ENCODE measurements around the gene STK31.
A peak's percentile ranks its signal among the peaks of the same experiment; 100 is the strongest.
"Not testable (repeated sequence)": the region's sequence is repeated elsewhere in the genome, so short reads cannot be mapped to it uniquely, and the experiment has no call there.

The STK31 gene

DNA sequence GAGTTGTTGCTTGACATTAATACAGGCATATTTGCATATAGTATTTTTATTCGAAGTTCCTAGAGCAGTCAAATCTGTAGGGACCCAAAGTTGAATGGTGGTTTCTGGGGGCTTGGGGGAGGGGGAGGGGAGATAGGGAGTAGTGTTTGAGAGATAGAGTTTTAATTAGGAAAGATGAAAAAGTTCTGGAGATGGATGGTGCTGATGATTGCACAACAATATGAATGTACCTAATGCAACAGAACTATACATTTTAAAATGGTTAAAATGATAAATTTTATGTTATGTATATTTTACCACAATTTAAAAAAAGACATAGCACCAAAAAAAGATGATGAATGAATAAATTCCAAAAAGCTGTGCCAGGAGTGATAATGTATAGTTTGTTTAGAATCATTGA, 41.8 kb downstream of the STK31 start:
- Histone ChIP-seq H3K36me3 (ENCODE audit: low read depth) (no peaks in the 10 kb centered on the region), H3K27me3 (ENCODE audit: insufficient read depth, poor library complexity, severe bottlenecking) (peaks cover 9% of the 10 kb centered on the region), H3K4me1 (ENCODE audit: insufficient read depth, poor library complexity, severe bottlenecking) (no peaks in the 10 kb centered on the region), H3K4me3 (ENCODE audit: severe bottlenecking) (no peak overlapping the region), H3K9me3 (ENCODE audit: severe bottlenecking) (no peaks in the 10 kb centered on the region), H3K27ac (ENCODE audit: poor library complexity, severe bottlenecking) (no peak overlapping the region)
- no peak for ATAC-seq (ENCODE audit: low read depth)
- DNase-seq (ENCODE audit: low spot score) = no peak
- TF ChIP-seq, protein P1, sequence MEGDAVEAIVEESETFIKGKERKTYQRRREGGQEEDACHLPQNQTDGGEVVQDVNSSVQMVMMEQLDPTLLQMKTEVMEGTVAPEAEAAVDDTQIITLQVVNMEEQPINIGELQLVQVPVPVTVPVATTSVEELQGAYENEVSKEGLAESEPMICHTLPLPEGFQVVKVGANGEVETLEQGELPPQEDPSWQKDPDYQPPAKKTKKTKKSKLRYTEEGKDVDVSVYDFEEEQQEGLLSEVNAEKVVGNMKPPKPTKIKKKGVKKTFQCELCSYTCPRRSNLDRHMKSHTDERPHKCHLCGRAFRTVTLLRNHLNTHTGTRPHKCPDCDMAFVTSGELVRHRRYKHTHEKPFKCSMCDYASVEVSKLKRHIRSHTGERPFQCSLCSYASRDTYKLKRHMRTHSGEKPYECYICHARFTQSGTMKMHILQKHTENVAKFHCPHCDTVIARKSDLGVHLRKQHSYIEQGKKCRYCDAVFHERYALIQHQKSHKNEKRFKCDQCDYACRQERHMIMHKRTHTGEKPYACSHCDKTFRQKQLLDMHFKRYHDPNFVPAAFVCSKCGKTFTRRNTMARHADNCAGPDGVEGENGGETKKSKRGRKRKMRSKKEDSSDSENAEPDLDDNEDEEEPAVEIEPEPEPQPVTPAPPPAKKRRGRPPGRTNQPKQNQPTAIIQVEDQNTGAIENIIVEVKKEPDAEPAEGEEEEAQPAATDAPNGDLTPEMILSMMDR (IDR thresholded peaks at IDR 0.05; ENCODE audit: poor library complexity, severe bottlenecking) = no peak

DNA sequence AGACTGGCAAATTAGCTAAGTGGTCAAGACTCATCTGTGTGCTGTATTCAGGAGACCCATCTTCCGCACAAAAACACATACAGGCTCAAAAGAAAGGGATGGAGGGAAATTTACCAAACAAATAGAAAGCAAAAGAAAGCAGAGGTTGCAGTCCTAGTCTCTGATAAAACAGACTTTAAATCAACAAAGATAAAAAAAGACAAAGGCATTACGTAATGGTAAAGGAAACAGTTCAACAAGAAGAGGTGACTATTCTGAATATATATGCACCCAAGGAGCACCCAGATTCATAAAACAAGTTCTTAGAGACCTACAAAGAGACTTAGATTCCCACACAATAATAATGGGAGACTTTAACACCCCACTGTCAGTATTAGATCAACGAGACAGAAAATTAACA, 48.8 kb downstream of the STK31 start:
- not testable (repeated sequence) for H3K27me3 ChIP-seq (ENCODE audit: insufficient read depth, poor library complexity, severe bottlenecking); H3K27ac ChIP-seq (ENCODE audit: poor library complexity, severe bottlenecking); ATAC-seq (ENCODE audit: low read depth); H3K4me3 ChIP-seq (ENCODE audit: severe bottlenecking); H3K9me3 ChIP-seq (ENCODE audit: severe bottlenecking); H3K36me3 ChIP-seq (ENCODE audit: low read depth); DNase-seq (ENCODE audit: low spot score)
- peaks cover 17% of the 10 kb centered on the region for H3K4me1 ChIP-seq (ENCODE audit: insufficient read depth, poor library complexity, severe bottlenecking)

DNA sequence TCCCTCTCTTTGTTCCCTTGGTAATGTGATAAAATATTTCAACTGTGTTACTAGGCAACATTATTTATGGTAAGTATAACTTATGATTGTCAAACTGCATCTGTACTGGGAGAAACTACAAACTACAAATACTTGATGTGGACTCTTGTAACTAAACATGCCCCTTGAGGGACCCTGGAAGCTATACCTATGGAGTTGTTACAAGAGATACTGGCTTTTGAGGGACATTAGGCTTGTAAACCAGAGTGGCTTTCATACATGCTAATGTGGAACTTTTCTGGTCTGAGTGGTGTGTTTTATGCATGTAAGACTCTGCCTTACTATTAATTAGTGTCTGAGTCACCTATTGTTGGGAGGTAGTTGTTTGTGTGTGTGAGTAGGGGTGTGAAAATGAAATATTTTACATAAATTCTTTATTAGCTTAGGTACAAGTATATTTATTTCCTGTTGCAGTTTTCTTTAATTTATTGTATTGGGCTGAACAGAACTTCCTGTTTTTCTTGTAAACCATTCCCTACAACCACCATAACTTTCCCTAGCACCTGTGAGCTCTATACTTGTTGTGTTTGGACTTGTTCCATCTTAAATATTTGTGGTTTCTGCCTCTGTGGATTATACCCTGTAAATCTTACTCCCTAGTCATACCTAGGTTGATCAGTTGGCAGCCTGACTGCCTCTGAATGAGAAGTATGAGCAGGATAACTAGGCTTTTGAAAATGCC, 49.8 kb downstream of the STK31 start:
- Histone ChIP-seq H3K4me1 (ENCODE audit: insufficient read depth, poor library complexity, severe bottlenecking) (peaks cover 17% of the 10 kb centered on the region), H3K36me3 (ENCODE audit: low read depth) (no peaks in the 10 kb centered on the region), H3K9me3 (ENCODE audit: severe bottlenecking) (no peaks in the 10 kb centered on the region), H3K27ac (ENCODE audit: poor library complexity, severe bottlenecking) (peak overlapping the region; percentile 56), H3K27me3 (ENCODE audit: insufficient read depth, poor library complexity, severe bottlenecking) (no peaks in the 10 kb centered on the region), H3K4me3 (ENCODE audit: severe bottlenecking) (no peak overlapping the region)
- TF ChIP-seq, protein P1 (IDR thresholded peaks at IDR 0.05; ENCODE audit: poor library complexity, severe bottlenecking) = no peak
- DNase-seq (ENCODE audit: low spot score) (peak; percentile 68), ATAC-seq (ENCODE audit: low read depth) (peak; percentile 100)

- Histone ChIP-seq H3K9me3 (ENCODE audit: severe bottlenecking) (no peaks in the 10 kb centered on the region), H3K27me3 (ENCODE audit: insufficient read depth, poor library complexity, severe bottlenecking) (peaks cover 4% of the 10 kb centered on the region), H3K36me3 (ENCODE audit: low read depth) (no peaks in the 10 kb centered on the region), H3K27ac (ENCODE audit: poor library complexity, severe bottlenecking) (no peak overlapping the region), H3K4me1 (ENCODE audit: insufficient read depth, poor library complexity, severe bottlenecking) (peaks cover 1% of the 10 kb centered on the region), H3K4me3 (ENCODE audit: severe bottlenecking) (no peak overlapping the region)
- DNase-seq (ENCODE audit: low spot score) (no peak), ATAC-seq (ENCODE audit: low read depth) (no peak)
- TF ChIP-seq, protein P1 (IDR thresholded peaks at IDR 0.05; ENCODE audit: poor library complexity, severe bottlenecking) = no peak
These were observed 55.9 kb downstream of the STK31 start for GRCh38 chr7:23765943-23766342.

DNA sequence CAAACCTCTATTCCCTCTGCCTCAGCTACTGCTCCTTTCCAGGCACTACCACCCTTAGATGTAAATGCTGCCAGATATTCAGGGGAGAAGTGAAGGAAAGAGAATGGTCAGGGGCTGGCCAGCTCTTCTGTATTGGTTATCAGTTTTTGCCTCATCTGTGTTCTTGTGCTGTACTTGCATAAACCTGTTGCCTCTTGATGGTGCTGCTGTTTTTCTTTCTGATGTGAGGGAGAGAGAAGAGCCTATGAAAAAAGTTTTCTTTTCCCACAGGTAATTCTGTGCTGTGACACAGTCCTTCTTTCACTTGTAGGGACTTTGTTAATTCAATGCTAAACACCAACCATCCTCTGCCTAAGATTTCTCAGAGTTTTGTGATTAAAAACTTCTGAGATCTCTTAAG, 57.5 kb downstream of the STK31 start:
- Histone ChIP-seq H3K27ac (ENCODE audit: poor library complexity, severe bottlenecking) (no peak overlapping the region), H3K4me1 (ENCODE audit: insufficient read depth, poor library complexity, severe bottlenecking) (no peaks in the 10 kb centered on the region), H3K36me3 (ENCODE audit: low read depth) (no peaks in the 10 kb centered on the region), H3K9me3 (ENCODE audit: severe bottlenecking) (no peaks in the 10 kb centered on the region), H3K4me3 (ENCODE audit: severe bottlenecking) (no peak overlapping the region), H3K27me3 (ENCODE audit: insufficient read depth, poor library complexity, severe bottlenecking) (peaks cover 12% of the 10 kb centered on the region)
- DNase-seq (ENCODE audit: low spot score) (no peak), ATAC-seq (ENCODE audit: low read depth) (no peak)
- TF ChIP-seq, protein P1 (IDR thresholded peaks at IDR 0.05; ENCODE audit: poor library complexity, severe bottlenecking) = no peak

Data from RWPE2 (cell line).